H9 (cell line): Measurements from ENCODE around the gene DNAJC9. TPM values are rescaled to one million over a fixed set of nuclear protein-coding genes. Genes with fewer than 3 reads are reported as not detected.

ENCODE experiments used
- DNase-seq: peaks from one replicate; pipeline ENCODE4 v3.0.0-alpha.2; 2017
- H2AFZ ChIP-seq: one replicate; pipeline ENCODE4 v1.6.1; 2013; ENCODE audit warnings: mild to moderate bottlenecking, low read length, control low read depth, moderate library complexity
- H2AK5ac ChIP-seq: 2 replicates; pipeline ENCODE4 v1.6.1; 2013; ENCODE audit warnings: low read length, control low read depth, mixed read lengths; ENCODE audit not compliant: insufficient read length
- H2BK120ac ChIP-seq: one replicate; pipeline ENCODE4 v1.6.1; 2013; ENCODE audit warnings: low read depth, mild to moderate bottlenecking, low read length, control low read depth, inconsistent platforms; ENCODE audit not compliant: poor library complexity, severe bottlenecking
- H2BK12ac ChIP-seq: 2 replicates; pipeline ENCODE4 v1.6.1; 2013; ENCODE audit warnings: low read length, control low read depth, mixed read lengths, low read depth; ENCODE audit not compliant: insufficient read length
- H2BK15ac ChIP-seq: 2 replicates; pipeline ENCODE4 v1.6.1; 2013; ENCODE audit warnings: low read depth, low read length, control low read depth
- H2BK20ac ChIP-seq: one replicate; pipeline ENCODE4 v1.6.1; 2013; ENCODE audit warnings: low read depth, mild to moderate bottlenecking, low read length, control low read depth, inconsistent platforms; ENCODE audit not compliant: poor library complexity, severe bottlenecking
- H2BK5ac ChIP-seq: 2 replicates; pipeline ENCODE4 v1.6.1; 2013; ENCODE audit warnings: low read length, control low read depth, mixed read lengths; ENCODE audit not compliant: insufficient read length
- H3K14ac ChIP-seq: 2 replicates; pipeline ENCODE4 v1.6.1; 2013; ENCODE audit warnings: low read length, control low read depth; ENCODE audit not compliant: insufficient read depth
- H3K18ac ChIP-seq: 2 replicates; pipeline ENCODE4 v1.6.1; 2013; ENCODE audit warnings: low read depth, mild to moderate bottlenecking, mixed read lengths, low read length, control low read depth; ENCODE audit not compliant: insufficient read length
- H3K23ac ChIP-seq: 2 replicates; pipeline ENCODE4 v1.6.1; 2013; ENCODE audit warnings: low read length, control low read depth, mixed read lengths, low read depth; ENCODE audit not compliant: insufficient read length
- H3K23me2 ChIP-seq: 2 replicates; pipeline ENCODE4 v1.6.1; 2013; ENCODE audit warnings: low read depth, mild to moderate bottlenecking, mixed read lengths, low read length, control low read depth; ENCODE audit not compliant: insufficient read length, poor library complexity, severe bottlenecking
- H3K27ac ChIP-seq: 2 replicates; pipeline ENCODE4 v1.5.1; 2013; ENCODE audit warnings: low read length, control low read depth, mixed read lengths, low read depth; ENCODE audit not compliant: insufficient read length
- H3K27me3 ChIP-seq: 2 replicates; pipeline ENCODE4 v1.6.1; 2013; ENCODE audit warnings: low read length, control low read depth, inconsistent platforms; ENCODE audit not compliant: insufficient read depth
- H3K4ac ChIP-seq: 2 replicates; pipeline ENCODE4 v1.6.1; 2013; ENCODE audit warnings: low read depth, mild to moderate bottlenecking, control low read depth, inconsistent platforms, low read length, moderate library complexity
- H3K4me1 ChIP-seq: 2 replicates; pipeline ENCODE4 v1.6.1; 2013; ENCODE audit warnings: low read length, control low read depth, inconsistent platforms; ENCODE audit not compliant: insufficient read depth
- H3K4me2 ChIP-seq: 2 replicates; pipeline ENCODE4 v1.6.1; 2013; ENCODE audit warnings: low read length, control low read depth, mixed read lengths; ENCODE audit not compliant: insufficient read length, insufficient read depth
- H3K56ac ChIP-seq: 2 replicates; pipeline ENCODE4 v1.6.1; 2013; ENCODE audit warnings: low read depth, mild to moderate bottlenecking, mixed read lengths, low read length, control low read depth; ENCODE audit not compliant: insufficient read length
- H3K79me1 ChIP-seq: 2 replicates; pipeline ENCODE4 v1.6.1; 2013; ENCODE audit warnings: low read depth, mild to moderate bottlenecking, moderate library complexity, low read length, control low read depth, inconsistent platforms; ENCODE audit not compliant: insufficient read depth, poor library complexity, severe bottlenecking
- H3K79me2 ChIP-seq: 2 replicates; pipeline ENCODE4 v1.6.1; 2013; ENCODE audit warnings: low read length, control low read depth, inconsistent platforms; ENCODE audit not compliant: insufficient read depth
- H3K9ac ChIP-seq: 2 replicates; pipeline ENCODE4 v1.6.1; 2013; ENCODE audit warnings: low read length, control low read depth, mixed read lengths; ENCODE audit not compliant: insufficient read length; ENCODE audit errors: extremely low read depth
- H3K9me3 ChIP-seq: one replicate; pipeline ENCODE4 v1.6.1; 2013; ENCODE audit warnings: low read depth, low read length, inconsistent platforms; ENCODE audit not compliant: control insufficient read depth
- H3T11ph ChIP-seq: one replicate; pipeline ENCODE4 v1.6.1; 2013; ENCODE audit warnings: mild to moderate bottlenecking, low read length, control low read depth, inconsistent platforms
- H4K20me1 ChIP-seq: one replicate; pipeline ENCODE4 v1.6.1; 2013; ENCODE audit not compliant: control insufficient read depth, insufficient read length, insufficient read depth
- H4K5ac ChIP-seq: 2 replicates; pipeline ENCODE4 v1.6.1; 2013; ENCODE audit warnings: low read depth, mild to moderate bottlenecking, mixed read lengths, low read length, control low read depth; ENCODE audit not compliant: insufficient read length
- H4K8ac ChIP-seq: replicated peaks from 2 replicates; pipeline ENCODE4 v1.6.1; 2013; ENCODE audit warnings: low read length, control low read depth, mixed read lengths, low read depth; ENCODE audit not compliant: insufficient read length
- H4K91ac ChIP-seq: 2 replicates; pipeline ENCODE4 v1.6.1; 2013; ENCODE audit warnings: low read depth, mild to moderate bottlenecking, moderate library complexity, mixed read lengths, low read length, control low read depth; ENCODE audit not compliant: insufficient read length
- H3K27ac Mint-ChIP-seq, 3 experiments: 2 replicates in 2 of 3; 3 replicates in 1 of 3; pipeline ENCODE4 v1.8.0; 2020 to 2021; ENCODE audit warnings: mixed read lengths in 3 of 3, mild to moderate bottlenecking in 1 of 3, moderate library complexity in 1 of 3
- H3K27me3 Mint-ChIP-seq: 2 replicates; pipeline ENCODE4 v1.8.0; 2021; ENCODE audit warnings: low read depth, mild to moderate bottlenecking, moderate library complexity, mixed read lengths
- H3K36me3 Mint-ChIP-seq, 3 experiments: 2 replicates in 2 of 3; 3 replicates in 1 of 3; pipeline ENCODE4 v1.8.0; 2020 to 2021; ENCODE audit warnings: low read depth in 3 of 3, mixed read lengths in 3 of 3; ENCODE audit not compliant: insufficient read depth in 1 of 3
- H3K4me1 Mint-ChIP-seq, 2 experiments: 2 replicates each; pipeline ENCODE4 v1.8.0; 2020; ENCODE audit warnings: mixed read lengths in 2 of 2
- H3K4me3 Mint-ChIP-seq, 2 experiments: 2 replicates in 1 of 2; 3 replicates in 1 of 2; pipeline ENCODE4 v1.8.0; 2020 to 2021; ENCODE audit warnings: mild to moderate bottlenecking in 2 of 2, mixed read lengths in 2 of 2, moderate library complexity in 1 of 2
- H3K9me3 Mint-ChIP-seq, 2 experiments: 2 replicates in 1 of 2; 3 replicates in 1 of 2; pipeline ENCODE4 v1.8.0; 2020; ENCODE audit warnings: mild to moderate bottlenecking in 2 of 2, mixed read lengths in 2 of 2, moderate library complexity in 1 of 2
- CTCF ChIP-seq: fragments of 200-600 bp; sonication (generic); conservative IDR thresholded peaks from 3 replicates; pipeline ENCODE4 v1.8.0; 2021; ENCODE audit warnings: antibody characterized with exemption, mild to moderate bottlenecking
- WGBS: extraction: QIAGEN DNeasy Blood & Tissue Kit; methylation state at CpG from one replicate; pipeline ENCODE4 v1.1.7; 2013; ENCODE audit warnings: missing lambda C conversion rate, low lambda C conversion rate, mixed read lengths; ENCODE audit not compliant: insufficient read length; ENCODE audit errors: extremely low coverage; 5-methylcytosine and 5-hydroxymethylcytosine counted together
- total RNA-seq: library from RNA; stranded (reverse); gene quantifications from 2 replicates; pipeline ENCODE4 v1.2.1, GENCODE V29; 2021

The DNAJC9 gene
- total RNA-seq, 1 experiment from 2014 or later, result 45.7 TPM

- peak overlapping the region; percentile 29 for H3K4me2 ChIP-seq
- H2BK20ac ChIP-seq, result no peak overlapping the region
- peaks cover 9% of the 10 kb centered on the region; the same call in 1 of the 2 replicates for H3K79me2 ChIP-seq
Observed at GRCh38 chr10:73244866-73245477, 2.1 kb downstream of the DNAJC9 start.

More at GRCh38 chr10:73244866-73245477, 2.1 kb downstream of the DNAJC9 start:
- Histone ChIP-seq H4K8ac (no peak overlapping the region), H3K23me2 (no peaks in the 10 kb centered on the region), H4K20me1 (no peaks in the 10 kb centered on the region), H3K56ac (no peak overlapping the region), H2AK5ac (no peak overlapping the region), H3K9ac (peak overlapping the region; percentile 62), H2BK15ac (no peak overlapping the region), H2AFZ (no peak overlapping the region), H2BK12ac (no peak overlapping the region), H3K14ac (no peak overlapping the region), H2BK120ac (no peak overlapping the region), H3T11ph (no peak overlapping the region), H4K91ac (no peak overlapping the region), H3K23ac (no peak overlapping the region), H3K27me3 (no peaks in the 10 kb centered on the region), H3K9me3 (no peaks in the 10 kb centered on the region), H3K18ac (no peak overlapping the region), H3K4ac (no peak overlapping the region), H4K5ac (no peak overlapping the region), H3K4me1 (no peaks in the 10 kb centered on the region), H3K27ac (no peak overlapping the region), H2BK5ac (no peak overlapping the region), H3K79me1 (peaks cover 11% of the 10 kb centered on the region)
- Mint-ChIP-seq H3K27ac (peak overlapping the region; percentile 23 to 99 (median 53); a peak in 1 of 7 replicates), H3K36me3 (peaks cover 46 to 78% (median 69%) of the 10 kb centered on the region in 3 experiments), H3K4me3 (peak overlapping the region; percentile 99), H3K9me3 (no peaks in the 10 kb centered on the region), H3K4me1 (peaks cover 27 to 31% of the 10 kb centered on the region in 2 experiments), H3K27me3 (no peaks in the 10 kb centered on the region)
- no peak for TF ChIP-seq CTCF
- no CpG with 5 or more reads among the region's 8 CpGs for WGBS
- no peak for DNase-seq
